ENCODE measurements around the gene MYH16.
A peak's percentile ranks its signal among the peaks of the same experiment; 100 is the strongest.
"Not testable (repeated sequence)": the region's sequence is repeated elsewhere in the genome, so short reads cannot be mapped to it uniquely, and the experiment has no call there.

The MYH16 gene

GRCh38 chr7:99272476-99273045, at the start of gene MYH16:
Gene MYH16 (plus strand): TSS chr7:99272839.
- no peak for DNase-seq

DNA sequence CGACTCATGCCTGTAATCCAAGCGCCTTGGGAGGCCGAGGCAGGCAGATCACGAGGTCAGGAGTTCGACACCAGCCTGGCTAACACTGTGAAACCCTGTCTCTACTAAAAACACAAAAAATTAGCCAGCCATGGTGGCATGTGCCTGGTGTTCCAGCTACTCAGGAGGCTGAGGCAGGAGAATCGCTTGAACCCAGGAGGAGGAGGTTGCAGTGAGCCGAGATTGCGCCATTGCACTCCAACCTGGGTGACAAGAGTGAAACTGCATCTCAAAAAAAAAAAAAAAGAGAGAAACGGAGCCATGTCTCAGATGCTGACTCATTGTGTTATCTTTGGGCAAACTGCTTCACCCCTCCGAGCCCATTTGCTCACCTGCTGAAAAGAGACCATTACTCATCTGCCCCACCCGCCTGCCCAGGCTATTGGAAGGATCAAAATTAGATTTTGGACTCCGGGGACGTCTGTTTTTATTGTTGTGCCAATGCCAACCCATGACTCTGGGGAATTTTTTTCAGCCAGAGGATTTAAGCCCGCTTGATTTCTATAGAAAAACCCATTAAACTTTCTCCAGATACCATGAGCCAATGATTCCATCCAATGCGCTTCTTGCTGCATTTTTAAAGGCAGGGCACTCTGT, 48.3 kb upstream of the MYH16 start:
- peak; percentile 55 for DNase-seq

- DNase-seq: no peak
Measured at GRCh38 chr7:99224899-99225265, 47.8 kb upstream of the MYH16 start.

DNA sequence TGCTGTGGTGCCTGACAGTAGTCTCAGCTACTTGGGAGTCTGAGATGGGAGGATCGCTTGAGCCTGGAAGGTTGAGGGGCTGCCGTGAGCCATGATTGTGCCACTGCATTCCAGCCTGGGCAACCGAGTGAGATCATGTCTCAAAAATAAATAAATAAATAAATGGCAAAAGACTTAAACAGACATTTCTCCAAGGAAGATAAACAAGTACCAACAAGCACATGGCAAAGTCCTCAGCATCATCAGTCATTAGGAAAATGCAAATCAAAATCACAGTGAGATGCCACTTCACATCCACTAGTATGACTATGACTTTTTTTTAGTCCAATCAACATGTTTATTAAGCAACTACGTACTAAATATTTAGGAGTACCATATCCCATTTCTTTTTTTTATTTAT, 43.4 kb upstream of the MYH16 start:
- DNase-seq: no peak

GRCh38 chr7:99232082-99232770, 40.4 kb upstream of the MYH16 start:
- DNase-seq: no peak

DNA sequence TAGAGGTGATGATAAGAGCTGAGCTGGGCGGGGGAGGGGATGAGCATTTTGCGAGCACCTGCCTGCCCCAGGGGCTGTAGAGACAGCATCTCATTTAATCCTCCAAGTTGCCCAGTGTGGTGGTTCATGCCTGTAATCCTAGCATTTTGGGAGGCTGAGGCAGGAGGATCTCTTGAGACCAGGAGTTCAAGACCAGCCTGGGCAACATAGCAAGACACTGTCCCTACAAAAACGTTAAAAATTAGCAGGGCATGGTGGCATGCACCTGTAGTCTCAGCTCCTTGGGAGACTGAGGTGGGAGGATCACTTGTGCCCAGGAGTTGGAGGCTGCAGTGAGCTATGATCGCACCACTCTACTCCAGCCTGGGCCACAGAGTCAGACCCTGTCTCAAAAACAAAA, 39.7 kb upstream of the MYH16 start:
- not testable (repeated sequence) for DNase-seq

GRCh38 chr7:99234185-99234584, 38.5 kb upstream of the MYH16 start:
- no peak for DNase-seq

DNA sequence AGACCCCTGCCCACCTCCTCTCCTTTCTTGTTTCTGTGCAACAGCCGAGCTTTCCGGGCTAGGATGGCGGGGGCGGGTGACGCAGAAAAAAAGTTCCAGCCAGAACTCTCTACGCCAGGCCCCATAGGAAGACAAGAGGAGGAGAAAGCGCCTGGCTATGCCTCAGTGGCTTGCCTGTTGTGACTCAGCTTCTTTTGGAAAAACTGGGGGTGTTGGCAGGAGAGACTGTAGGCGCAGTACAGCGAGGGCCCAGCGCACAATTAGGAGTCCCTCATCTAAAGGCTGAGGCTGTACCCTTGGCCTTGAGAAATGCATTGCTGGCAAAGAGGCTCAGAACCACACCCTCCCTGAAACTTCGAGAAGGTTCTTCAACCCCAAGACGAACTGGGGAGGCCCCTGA, 36.7 kb upstream of the MYH16 start:
- DNase-seq: no peak

GRCh38 chr7:99237876-99238275, 34.8 kb upstream of the MYH16 start:
- DNase-seq: not testable (repeated sequence)

- DNase-seq: no peak
Measured at GRCh38 chr7:99238558-99239341, 33.9 kb upstream of the MYH16 start.

DNA sequence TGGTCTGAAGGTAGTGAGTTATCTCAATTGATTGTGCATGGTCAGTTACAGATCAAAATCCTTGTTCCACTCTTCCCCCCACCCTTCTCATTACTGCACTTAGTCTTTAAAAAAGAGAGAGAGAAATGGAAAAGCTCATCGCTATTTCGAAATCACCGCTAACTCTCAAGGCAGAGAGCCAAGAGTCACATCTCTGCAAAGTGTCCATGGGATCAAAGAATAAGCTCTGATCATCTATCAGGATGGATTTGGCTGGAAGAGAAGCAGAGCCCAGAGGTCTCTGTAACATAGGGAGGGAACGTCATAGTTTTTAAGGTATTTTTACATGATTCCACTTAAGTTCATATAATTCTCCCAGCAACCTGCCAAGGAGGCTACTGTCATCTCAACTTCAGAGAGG, 30.0 kb upstream of the MYH16 start:
- no peak for DNase-seq

GRCh38 chr7:99243751-99244337, 28.8 kb upstream of the MYH16 start:
- DNase-seq: no peak

DNA sequence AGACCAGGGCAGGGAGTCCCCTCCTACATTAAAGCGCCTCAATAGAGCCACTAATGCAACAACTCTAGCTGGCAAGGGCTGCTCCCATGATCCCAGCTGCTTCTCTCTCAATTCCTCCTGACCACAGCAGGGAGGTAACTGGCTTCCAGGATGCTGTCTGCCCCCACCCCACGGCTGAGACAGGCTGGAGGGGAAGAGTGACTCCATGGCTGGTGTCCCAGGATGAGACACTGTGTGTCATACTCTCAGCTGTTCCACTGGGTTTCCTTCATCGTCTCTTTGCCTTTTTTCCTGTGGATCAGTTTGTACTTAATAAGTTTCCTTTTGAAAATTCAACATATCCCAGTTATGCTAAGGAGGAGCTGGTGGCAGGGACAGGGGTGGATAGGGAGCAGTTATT, 27.7 kb upstream of the MYH16 start:
- no peak for DNase-seq

- no peak for DNase-seq
Measured at GRCh38 chr7:99248391-99249095, 24.1 kb upstream of the MYH16 start.

DNA sequence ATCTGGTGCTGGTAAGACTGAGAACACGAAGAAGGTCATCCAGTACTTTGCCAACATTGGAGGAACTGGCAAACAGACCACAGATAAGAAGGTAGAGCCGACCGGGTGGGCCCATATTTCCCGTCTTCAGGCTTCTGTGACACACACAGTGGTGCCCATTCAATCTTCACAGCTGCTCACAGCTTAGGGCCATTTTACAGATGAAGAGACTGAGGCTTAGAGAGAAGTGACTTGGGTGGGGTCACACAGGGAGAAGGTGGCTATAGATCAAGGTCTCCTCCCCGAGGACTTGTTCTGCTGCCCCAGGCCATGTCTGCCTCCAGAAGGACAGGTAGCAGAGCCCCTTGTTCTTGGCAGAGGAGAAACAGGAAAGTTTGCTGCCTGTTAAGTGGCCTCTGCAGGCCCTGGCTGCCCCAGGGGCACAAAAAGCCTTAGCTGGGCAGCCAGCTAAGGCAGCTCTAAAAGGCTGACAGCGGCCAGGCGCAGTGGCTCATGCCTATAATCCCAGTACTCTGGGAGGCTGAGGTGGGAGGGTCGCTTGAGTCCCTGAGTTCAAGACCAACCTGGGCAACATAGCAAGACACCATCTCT, 22.6 kb upstream of the MYH16 start:
- DNase-seq: no peak

DNA sequence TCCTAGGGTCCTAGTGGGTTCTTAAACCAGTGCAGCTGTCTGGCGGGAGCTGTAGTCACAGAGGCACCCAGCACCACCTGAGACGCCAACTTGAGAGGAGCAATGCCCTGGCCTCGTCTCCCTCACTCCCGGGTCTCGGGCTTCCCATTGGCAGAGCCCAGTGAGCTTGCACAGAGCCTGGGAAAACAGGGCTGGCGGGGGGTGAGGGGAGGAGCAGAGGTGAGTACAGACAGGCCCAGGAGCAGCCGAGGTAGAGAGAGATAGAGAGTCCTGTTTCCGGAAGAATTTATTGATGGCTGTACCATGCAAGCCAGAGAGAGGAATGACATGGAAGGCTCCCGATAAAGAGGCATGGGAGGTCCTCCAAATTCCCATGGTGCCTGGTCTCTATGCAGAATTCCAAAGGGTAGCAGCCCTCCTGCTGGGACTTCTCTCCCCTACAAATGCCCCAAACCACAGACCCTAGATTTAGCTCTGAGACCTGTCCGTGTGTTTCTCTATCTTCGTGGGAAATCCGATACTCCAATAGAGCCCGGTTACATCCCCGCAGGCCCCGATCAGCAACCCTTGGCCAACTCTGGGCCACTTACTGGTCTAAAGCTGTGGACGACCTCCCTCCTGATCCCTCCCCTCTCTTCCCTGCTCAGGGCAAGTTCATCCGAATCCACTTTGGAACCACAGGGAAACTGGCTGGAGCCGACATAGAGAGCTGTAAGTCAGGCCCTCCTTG, 20.3 kb upstream of the MYH16 start:
- no peak for DNase-seq

DNA sequence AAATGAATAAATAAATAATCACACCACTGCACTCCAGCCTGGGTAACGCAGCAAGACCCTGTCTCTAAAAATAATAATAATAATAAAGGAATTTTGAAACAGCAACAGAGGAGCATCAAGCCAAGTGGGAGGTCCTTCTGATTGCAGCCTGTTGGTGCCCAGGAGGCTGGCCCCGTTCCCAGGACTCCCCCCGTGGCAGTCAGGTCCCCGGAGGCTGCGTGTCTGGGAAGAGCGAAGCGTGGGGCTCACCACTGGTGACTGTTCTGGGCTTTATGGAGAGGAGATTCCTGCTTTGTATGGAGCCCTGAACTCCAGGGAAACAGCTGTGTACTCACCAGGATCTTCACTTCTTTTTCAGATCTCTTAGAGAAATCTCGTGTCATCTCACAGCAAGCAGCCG, 19.3 kb upstream of the MYH16 start:
- no peak for DNase-seq

GRCh38 chr7:99254390-99254789, 18.2 kb upstream of the MYH16 start:
- no peak for DNase-seq

DNA sequence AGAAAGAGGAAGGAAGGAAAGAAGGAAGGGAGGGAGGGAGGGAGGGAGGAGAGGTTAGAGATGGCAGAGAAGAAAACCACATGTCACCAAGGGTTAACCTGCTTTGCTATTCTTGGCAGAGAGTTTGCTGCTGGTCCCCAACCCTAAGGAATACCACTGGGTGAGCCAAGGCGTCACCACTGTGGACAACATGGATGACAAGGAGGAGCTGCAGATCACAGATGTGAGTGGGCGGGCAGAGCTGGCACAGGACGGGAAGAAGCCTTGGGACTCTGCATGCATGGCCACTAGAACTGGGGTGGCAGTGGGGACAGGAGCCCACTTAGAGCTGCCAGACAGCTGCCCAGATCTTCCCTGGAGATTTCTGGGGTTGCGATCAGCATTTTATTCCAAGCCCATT, 17.2 kb upstream of the MYH16 start:
- DNase-seq: no peak

- no peak for DNase-seq
Measured at GRCh38 chr7:99257065-99257464, 15.6 kb upstream of the MYH16 start.

GRCh38 chr7:99257675-99258074, 15.0 kb upstream of the MYH16 start:
- no peak for DNase-seq

- no peak for DNase-seq
Measured at GRCh38 chr7:99258501-99258900, 14.1 kb upstream of the MYH16 start.

All from activated CD4-positive, alpha-beta T cell treated with anti-CD3 and anti-CD28 coated beads, Interleukin-2, Interleukin-6, amounts not matched to agents 100 ng/mL and 50 ng/mL, durations not matched to agents 16 hours and 8 hours (primary cell).